Activated CD4-positive, alpha-beta memory T cell treated with anti-CD3 and anti-CD28 coated beads for 36 hours (primary cell): ENCODE data around the gene KRTAP5-4. TPM values are rescaled to one million over a fixed set of nuclear protein-coding genes. Genes with fewer than 3 reads are reported as not detected.
"Not testable (repeated sequence)": the region's sequence is repeated elsewhere in the genome, so short reads cannot be mapped to it uniquely, and the experiment has no call there.

Experiments used
- CTCF ChIA-PET: fragments of 350-600 bp; sonication (Branson Sonifier 250); formaldehyde crosslinking; loops from one replicate; lab custom pipeline; 2021; ENCODE audit warnings: antibody characterized with exemption, inconsistent platforms; lab: Charles Lee
- POLR2A ChIA-PET: fragments of 350-600 bp; sonication (Branson Sonifier 250); formaldehyde crosslinking; loops from one replicate; lab custom pipeline; 2021; ENCODE audit warnings: antibody characterized with exemption; lab: Charles Lee
- DNase-seq: peaks from one replicate; pipeline ENCODE4 v3.0.0-alpha.2; 2020
- H3K27ac Mint-ChIP-seq: one replicate; pipeline ENCODE4 v1.8.0; 2021; ENCODE audit warnings: mixed read lengths
- H3K27me3 Mint-ChIP-seq: one replicate; pipeline ENCODE4 v1.8.0; 2021; ENCODE audit warnings: mixed read lengths
- H3K36me3 Mint-ChIP-seq: one replicate; pipeline ENCODE4 v1.8.0; 2021; ENCODE audit warnings: mixed read lengths
- H3K4me1 Mint-ChIP-seq: one replicate; pipeline ENCODE4 v1.8.0; 2021; ENCODE audit warnings: low read depth, mixed read lengths
- H3K4me3 Mint-ChIP-seq: one replicate; pipeline ENCODE4 v1.8.0; 2021; ENCODE audit warnings: mild to moderate bottlenecking, mixed read lengths
- H3K9me3 Mint-ChIP-seq: one replicate; pipeline ENCODE4 v1.8.0; 2021; ENCODE audit warnings: mixed read lengths
- intact Hi-C: fragments of 100-400 bp; cut with micrococcal nuclease; formaldehyde crosslinking; loops from one replicate; pipeline ENCODE4 v1.15.1; 2023
- total RNA-seq, 2 experiments: library from RNA; stranded (reverse); gene quantifications; one replicate each; pipeline ENCODE4 v1.2.3, GENCODE V29; 2021

Gene KRTAP5-4
- total RNA-seq, 2 experiments from 2014 or later: not detected

DNA sequence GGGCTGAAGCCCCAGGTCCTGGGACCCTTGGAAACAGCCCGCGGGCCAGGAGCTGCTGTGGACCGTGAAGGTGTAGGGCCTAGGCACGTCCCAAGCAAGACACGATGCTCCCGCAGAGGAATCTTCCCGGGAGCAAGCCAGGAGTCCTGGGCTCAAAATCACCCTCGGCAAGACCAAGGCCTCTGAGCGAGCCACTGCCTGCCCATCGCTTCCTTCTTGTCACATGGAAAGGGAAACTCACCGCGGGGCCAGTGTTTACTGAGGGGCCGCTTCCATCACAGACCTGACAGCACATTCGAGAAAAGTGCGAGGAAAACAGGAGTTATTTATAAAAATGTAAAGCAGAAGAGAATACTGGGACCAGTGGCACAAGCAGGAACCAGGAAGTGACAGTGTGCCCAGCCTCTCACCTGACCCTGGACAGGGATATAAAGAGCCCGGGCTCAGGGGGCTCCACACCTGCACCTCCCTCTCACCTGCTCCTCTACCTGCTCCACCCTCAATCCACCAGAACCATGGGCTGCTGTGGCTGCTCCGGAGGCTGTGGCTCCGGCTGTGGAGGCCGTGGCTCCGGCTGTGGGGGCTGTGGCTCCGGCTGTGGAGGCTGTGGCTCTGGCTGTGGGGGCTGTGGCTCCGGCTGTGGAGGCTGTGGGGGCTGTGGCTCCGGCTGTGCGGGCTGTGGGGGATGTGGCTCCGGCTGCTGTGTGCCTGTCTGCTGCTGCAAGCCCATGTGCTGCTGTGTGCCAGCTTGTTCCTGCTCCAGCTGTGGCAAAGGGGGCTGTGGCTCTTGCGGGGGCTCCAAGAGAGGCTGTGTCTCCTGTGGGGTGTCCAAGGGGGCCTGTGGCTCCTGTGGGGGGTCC, 7.6 kb upstream of the KRTAP5-4 start, which contains the start of gene KRTAP5-5:
Gene KRTAP5-5 (plus strand): TSS at position 450 of the 860 bp plus-strand sequence. CDS start 66 bp downstream, at position 516.
- DNase-seq: no peak
- Mint-ChIP-seq H3K27ac (no peak within 1 kb of the TSS), H3K27me3 (peaks cover 29% of the 10 kb centered on the region), H3K4me3 (no peak within 1 kb of the TSS), H3K36me3 (no peaks in the 10 kb centered on the region), H3K9me3 (no peaks in the 10 kb centered on the region), H3K4me1 (peaks cover 7% of the 10 kb centered on the region)
- intact Hi-C loops: loop anchor here (5.0 kb wide), 1 partner anchor 42 kb away; the partner anchor contains the start of gene KRTAP5-1
- ChIA-PET CTCF (interaction anchor here (0.7 to 4.2 kb wide), 10 partner anchors 8 to 83 kb away, joined by 3 to 32 read pairs (median 6); no protein-coding TSS in a partner anchor), POLR2A (no interaction called here)

GRCh38 chr11:1628506-1629325, 6.8 kb upstream of the KRTAP5-4 start:
- ChIA-PET POLR2A (no interaction called here), CTCF (interaction anchor here (0.7 to 4.2 kb wide), 15 partner anchors 9 to 82 kb away, joined by 3 to 32 read pairs (median 5); no protein-coding TSS in a partner anchor)
- H3K9me3 Mint-ChIP-seq: no peaks in the 10 kb centered on the region
- peak; percentile 73 for DNase-seq
- intact Hi-C loops: loop anchor here (5.0 kb wide), 1 partner anchor 41 kb away; the partner anchor contains the start of gene KRTAP5-1
- no peak overlapping the region for H3K4me3 Mint-ChIP-seq
- H3K27ac Mint-ChIP-seq: no peak overlapping the region
- peaks cover 27% of the 10 kb centered on the region for H3K27me3 Mint-ChIP-seq
- H3K36me3 Mint-ChIP-seq: no peaks in the 10 kb centered on the region
- peaks cover 7% of the 10 kb centered on the region for H3K4me1 Mint-ChIP-seq

DNA sequence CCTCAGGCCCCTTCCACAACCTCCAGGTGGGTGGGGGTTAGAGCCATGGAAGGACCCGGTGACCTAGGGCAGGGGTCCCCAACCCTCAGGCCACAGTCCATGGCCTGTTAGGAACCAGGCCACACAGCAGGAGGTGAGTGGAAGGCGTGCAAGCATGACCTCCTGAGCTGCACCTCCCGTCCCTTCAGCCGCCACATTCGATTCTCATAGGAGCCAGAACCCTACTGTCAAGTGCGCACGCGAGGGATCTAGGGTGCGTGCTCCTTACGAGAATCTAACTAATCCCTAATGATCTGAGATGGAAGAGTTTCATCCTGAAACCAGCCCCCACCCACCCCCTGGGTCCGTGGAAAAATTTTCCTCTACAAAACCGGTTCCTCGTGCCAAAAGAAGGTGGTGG, 3.6 kb upstream of the KRTAP5-4 start:
- ChIA-PET CTCF (interaction anchor here (1.4 to 4.2 kb wide), 3 partner anchors 27 to 51 kb away, joined by 3 to 32 read pairs (median 6); no protein-coding TSS in a partner anchor), POLR2A (no interaction called here)
- Mint-ChIP-seq H3K4me1 (peaks cover 3% of the 10 kb centered on the region), H3K27ac (no peak overlapping the region), H3K27me3 (peaks cover 8% of the 10 kb centered on the region), H3K9me3 (no peaks in the 10 kb centered on the region), H3K4me3 (no peak overlapping the region), H3K36me3 (no peaks in the 10 kb centered on the region)
- no peak for DNase-seq
- intact Hi-C loops: loop anchor here (5.0 kb wide), 1 partner anchor 38 kb away; the partner anchor contains the start of gene KRTAP5-1

DNA sequence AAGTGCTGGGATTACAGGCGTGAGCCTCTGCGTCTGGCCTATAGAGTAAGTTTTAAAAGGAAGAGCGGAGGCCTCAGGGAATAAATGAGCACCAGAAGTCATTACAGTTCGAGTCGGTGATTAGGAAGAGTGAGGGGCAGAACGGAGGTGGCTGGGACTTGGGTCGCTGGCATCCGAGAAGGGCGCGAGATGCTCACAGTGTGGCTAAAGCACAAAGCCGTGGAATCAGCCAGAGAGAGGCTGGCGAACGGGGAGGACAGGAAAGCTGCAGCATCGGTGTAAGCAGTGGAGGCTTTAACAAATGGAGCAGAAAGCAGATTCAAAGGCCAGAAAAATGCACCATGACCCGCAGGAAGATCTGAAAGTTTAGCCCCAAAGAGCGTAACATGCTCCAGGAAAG, 2.7 kb upstream of the KRTAP5-4 start:
- no peak overlapping the region for H3K27ac Mint-ChIP-seq
- POLR2A ChIA-PET: no interaction called here
- intact Hi-C loops: loop anchor here (5.0 kb wide), 1 partner anchor 37 kb away; the partner anchor contains the start of gene KRTAP5-1

GRCh38 chr11:1623716-1624115, 1.8 kb upstream of the KRTAP5-4 start:
- H3K9me3 Mint-ChIP-seq: no peaks in the 10 kb centered on the region
- peaks cover 3% of the 10 kb centered on the region for H3K27me3 Mint-ChIP-seq
- peaks cover 6% of the 10 kb centered on the region for H3K4me1 Mint-ChIP-seq
- CTCF ChIA-PET: interaction anchor here (0.9 to 1.3 kb wide), 2 partner anchors 29 to 77 kb away, joined by 4 read pairs; no protein-coding TSS in a partner anchor
- POLR2A ChIA-PET: no interaction called here
- no peaks in the 10 kb centered on the region for H3K36me3 Mint-ChIP-seq
- no peak overlapping the region for H3K27ac Mint-ChIP-seq
- no peak for DNase-seq
- no peak overlapping the region for H3K4me3 Mint-ChIP-seq
- intact Hi-C loops: no loop called here

More for the DNA sequence above, 2.7 kb upstream of the KRTAP5-4 start:
- no peaks in the 10 kb centered on the region for H3K36me3 Mint-ChIP-seq
- H3K4me3 Mint-ChIP-seq: no peak overlapping the region
- no peak for DNase-seq
- H3K27me3 Mint-ChIP-seq: peaks cover 6% of the 10 kb centered on the region
- CTCF ChIA-PET: interaction anchor here (1.3 to 1.7 kb wide), 2 partner anchors 28 to 78 kb away, joined by 4 to 6 read pairs; no protein-coding TSS in a partner anchor
- H3K4me1 Mint-ChIP-seq: peaks cover 4% of the 10 kb centered on the region
- H3K9me3 Mint-ChIP-seq: no peaks in the 10 kb centered on the region

DNA sequence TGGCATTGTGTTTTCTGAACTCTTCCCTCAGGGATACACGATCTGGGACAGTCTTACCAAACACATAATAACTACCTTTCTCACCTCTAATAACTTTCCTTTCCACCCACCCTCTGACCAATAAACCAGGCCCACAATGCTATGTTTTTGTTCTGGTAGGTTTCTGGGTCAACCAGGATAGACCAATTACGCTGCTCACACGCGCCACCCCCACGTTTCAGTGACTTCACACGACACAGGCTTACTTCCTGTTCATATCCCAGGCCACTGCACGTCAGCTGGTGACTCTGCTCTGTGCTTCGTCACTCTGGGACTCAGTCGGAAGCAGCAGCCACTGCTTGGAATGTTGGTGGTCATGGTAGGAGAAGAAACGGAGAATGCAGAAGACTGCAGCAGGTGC, 2.5 kb downstream of the KRTAP5-4 start:
- ChIA-PET CTCF (interaction anchor here (1.5 kb wide), 1 partner anchor 8 kb away, joined by 3 read pairs; no protein-coding TSS in a partner anchor), POLR2A (no interaction called here)
- intact Hi-C loops: no loop called here
- Mint-ChIP-seq H3K9me3 (no peaks in the 10 kb centered on the region), H3K27me3 (peaks cover 15% of the 10 kb centered on the region), H3K27ac (peak overlapping the region; percentile 2), H3K4me1 (peaks cover 6% of the 10 kb centered on the region), H3K4me3 (no peak overlapping the region), H3K36me3 (no peaks in the 10 kb centered on the region)
- DNase-seq: peak; percentile 64

DNA sequence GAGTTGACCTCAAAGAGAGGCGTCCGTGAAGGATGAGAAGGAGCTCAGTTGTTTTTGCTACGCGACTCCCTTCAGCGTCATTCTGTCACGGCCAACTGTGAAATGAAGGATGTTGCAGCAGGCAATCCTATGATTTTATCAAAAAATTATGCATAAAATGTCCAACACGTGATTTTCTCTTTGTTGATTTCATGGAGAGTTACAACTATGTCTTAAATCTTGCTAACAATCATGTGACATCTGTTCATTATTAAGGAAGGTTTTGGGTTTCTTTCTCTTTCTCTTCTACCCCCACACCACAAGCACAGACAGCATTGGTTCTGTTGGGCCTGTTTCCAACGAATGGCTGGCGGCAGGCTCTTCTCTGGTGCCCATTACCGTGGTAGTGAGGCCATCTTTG, 3.7 kb downstream of the KRTAP5-4 start:
- intact Hi-C loops: no loop called here
- H3K4me1 Mint-ChIP-seq: peaks cover 6% of the 10 kb centered on the region
- H3K9me3 Mint-ChIP-seq: no peaks in the 10 kb centered on the region
- peaks cover 15% of the 10 kb centered on the region for H3K27me3 Mint-ChIP-seq
- ChIA-PET CTCF (interaction anchor here (1.1 to 2.0 kb wide), 4 partner anchors 11 to 34 kb away, joined by 4 to 6 read pairs (median 5); partner anchors contain the start of gene KRTAP5-5), POLR2A (no interaction called here)
- no peaks in the 10 kb centered on the region for H3K36me3 Mint-ChIP-seq
- H3K4me3 Mint-ChIP-seq: no peak overlapping the region
- H3K27ac Mint-ChIP-seq: no peak overlapping the region
- no peak for DNase-seq

DNA sequence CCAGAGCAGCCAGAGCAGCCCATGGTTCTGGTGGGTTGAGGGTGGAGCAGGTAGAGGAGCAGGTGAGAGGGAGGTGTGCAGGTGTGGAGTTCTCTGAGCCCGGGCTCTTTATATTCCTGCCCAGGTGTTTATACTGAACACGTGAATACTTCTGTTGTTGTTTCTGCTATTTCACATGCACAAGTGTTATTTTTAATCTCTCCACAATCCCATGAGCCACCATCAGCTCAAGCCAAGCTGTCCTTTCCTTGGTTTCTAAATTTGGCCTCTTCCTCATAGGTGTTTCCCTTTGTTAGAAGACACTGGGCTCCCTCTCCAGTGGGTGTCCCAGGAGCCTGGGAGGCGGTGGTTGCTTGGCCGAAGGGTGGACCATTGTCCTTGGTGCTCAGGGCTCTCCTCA, 13.6 kb downstream of the KRTAP5-4 start, which contains the start of gene KRTAP5-3:
Gene KRTAP5-3 (minus strand): TSS at position 101 of the 400 bp plus-strand sequence. CDS start 78 bp downstream, at position 23.
- no peaks in the 10 kb centered on the region for H3K9me3 Mint-ChIP-seq
- H3K36me3 Mint-ChIP-seq: no peaks in the 10 kb centered on the region
- no peak for DNase-seq
- CTCF ChIA-PET: interaction anchor here (0.9 to 1.2 kb wide), 3 partner anchors 13 to 34 kb away, joined by 3 to 5 read pairs (median 3); no protein-coding TSS in a partner anchor
- H3K4me1 Mint-ChIP-seq: peaks cover 8% of the 10 kb centered on the region
- H3K4me3 Mint-ChIP-seq: no peak within 1 kb of the TSS
- POLR2A ChIA-PET: no interaction called here
- peaks cover 10% of the 10 kb centered on the region for H3K27me3 Mint-ChIP-seq
- intact Hi-C loops: no loop called here
- no peak within 1 kb of the TSS for H3K27ac Mint-ChIP-seq

- H3K27ac Mint-ChIP-seq, H3K9me3 Mint-ChIP-seq, H3K4me1 Mint-ChIP-seq, H3K4me3 Mint-ChIP-seq, intact Hi-C loops, POLR2A ChIA-PET, H3K36me3 Mint-ChIP-seq, DNase-seq: not testable (repeated sequence)
- peaks cover 15% of the 10 kb centered on the region for H3K27me3 Mint-ChIP-seq
- CTCF ChIA-PET: interaction anchor here (0.9 to 1.2 kb wide), 2 partner anchors 13 to 33 kb away, joined by 3 to 5 read pairs; no protein-coding TSS in a partner anchor
These were observed 14.0 kb downstream of the KRTAP5-4 start for GRCh38 chr11:1607901-1608300.

- H3K4me3 Mint-ChIP-seq, H3K4me1 Mint-ChIP-seq, DNase-seq, H3K9me3 Mint-ChIP-seq, H3K27ac Mint-ChIP-seq, POLR2A ChIA-PET, H3K36me3 Mint-ChIP-seq, intact Hi-C loops: not testable (repeated sequence)
- H3K27me3 Mint-ChIP-seq: peaks cover 16% of the 10 kb centered on the region
- CTCF ChIA-PET: interaction anchor here (0.9 to 1.2 kb wide), 2 partner anchors 12 to 32 kb away, joined by 3 read pairs; no protein-coding TSS in a partner anchor
These were observed 14.6 kb downstream of the KRTAP5-4 start for GRCh38 chr11:1607156-1607845.

- peaks cover 16% of the 10 kb centered on the region for H3K27me3 Mint-ChIP-seq
- H3K4me3 Mint-ChIP-seq, H3K9me3 Mint-ChIP-seq, H3K27ac Mint-ChIP-seq, intact Hi-C loops, H3K4me1 Mint-ChIP-seq, H3K36me3 Mint-ChIP-seq, POLR2A ChIA-PET: not testable (repeated sequence)
- CTCF ChIA-PET: interaction anchor here (0.7 to 1.5 kb wide), 5 partner anchors 10 to 59 kb away, joined by 3 to 6 read pairs (median 3); no protein-coding TSS in a partner anchor
- peak; percentile 55 for DNase-seq
These were observed 16.0 kb downstream of the KRTAP5-4 start for GRCh38 chr11:1605923-1606322.
